Vagina (tissue), 2 donors: Measurements from ENCODE around the gene APBB1IP. TPM values are rescaled to one million over a fixed set of nuclear protein-coding genes. Genes with fewer than 3 reads are reported as not detected.

Source experiments
- DNase-seq, 2 donors: peaks; one replicate each; pipeline ENCODE4 v3.0.0-alpha.2; 2017; ENCODE audit errors: extremely low spot score in 2 of 2
- H3K27ac ChIP-seq: fragments of 200-600 bp; sonication (generic); one replicate; pipeline ENCODE4 v1.5.1; 2019
- H3K27me3 ChIP-seq: fragments of 200-600 bp; sonication (generic); one replicate; pipeline ENCODE4 v1.5.1; 2019
- H3K36me3 ChIP-seq, 2 donors: fragments of 200-600 bp; sonication (generic); one replicate each; pipeline ENCODE4 v1.5.1; 2017 to 2019
- H3K4me1 ChIP-seq: fragments of 200-600 bp; sonication (generic); one replicate; pipeline ENCODE4 v1.5.1; 2019
- H3K4me3 ChIP-seq, 2 donors: fragments of 200-600 bp; sonication (generic); 1 replicate in 1 of 2; 2 replicates in 1 of 2; pipeline ENCODE4 v1.5.1; 2016 to 2019
- H3K9me3 ChIP-seq: fragments of 200-600 bp; sonication (generic); one replicate; pipeline ENCODE4 v1.5.1; 2019
- POLR2A ChIP-seq, 2 donors: fragments of 450-650 bp; IDR thresholded peaks; one replicate each; pipeline ENCODE4 v1.6.1; 2017; ENCODE audit warnings: antibody characterized with exemption in 2 of 2, mild to moderate bottlenecking in 2 of 2, moderate library complexity in 2 of 2
- POLR2AphosphoS5 ChIP-seq, 2 donors: sonication (generic); formaldehyde crosslinking; IDR thresholded peaks; one replicate each; pipeline ENCODE4 v1.9.0; 2017; ENCODE audit warnings: antibody characterized with exemption in 2 of 2, mild to moderate bottlenecking in 2 of 2, low read depth in 1 of 2; ENCODE audit not compliant: insufficient read depth in 1 of 2
- intact Hi-C: fragments of 100-400 bp; cut with DNase I; formaldehyde crosslinking; loops from one replicate; pipeline ENCODE4 v1.15.1; 2023
- total RNA-seq: library from RNA; depleted of rRNA; stranded (reverse); fragments of >200 nt; gene quantifications from one replicate; pipeline ENCODE4 v1.2.3, GENCODE V29; 2016
- TF ChIP-seq, protein P1 (sequence below), 3 experiments: fragments of 450-650 bp in 2 of 3; fragments of 200-600 bp in 1 of 3; sonication (generic) in 1 of 3; IDR thresholded peaks; one replicate each; pipeline ENCODE4 v1.5.1; 2017 to 2019; ENCODE audit warnings: antibody characterized with exemption in 3 of 3, mild to moderate bottlenecking in 2 of 3, moderate library complexity in 2 of 3

The APBB1IP gene
- total RNA-seq, 1 donor from 2014 or later = 7.4 TPM

DNA sequence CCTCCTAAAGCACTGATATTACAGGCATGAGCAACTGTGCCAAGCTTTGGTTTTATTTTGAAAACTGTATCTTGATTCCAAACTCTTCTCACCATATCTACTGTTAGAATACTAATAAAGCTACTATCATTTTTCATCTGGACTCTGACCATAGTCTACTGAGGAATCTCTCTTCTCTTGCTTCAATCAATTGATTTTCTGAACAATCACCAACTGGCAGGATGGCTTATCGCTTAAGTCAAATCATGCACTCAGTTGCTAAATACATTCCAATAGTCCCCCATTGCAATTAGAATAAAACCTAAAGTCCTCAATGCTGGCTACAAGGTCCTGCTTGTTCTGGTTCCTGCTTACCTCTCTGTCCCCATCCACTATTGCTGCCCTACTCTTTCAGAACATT lies 2.3 kb upstream of the APBB1IP start:
- TF ChIP-seq POLR2AphosphoS5 (IDR thresholded peaks at IDR 0.05; ENCODE audit: insufficient read depth in 1 of 2, low read depth in 1 of 2) = no peak
- TF ChIP-seq, protein P1, sequence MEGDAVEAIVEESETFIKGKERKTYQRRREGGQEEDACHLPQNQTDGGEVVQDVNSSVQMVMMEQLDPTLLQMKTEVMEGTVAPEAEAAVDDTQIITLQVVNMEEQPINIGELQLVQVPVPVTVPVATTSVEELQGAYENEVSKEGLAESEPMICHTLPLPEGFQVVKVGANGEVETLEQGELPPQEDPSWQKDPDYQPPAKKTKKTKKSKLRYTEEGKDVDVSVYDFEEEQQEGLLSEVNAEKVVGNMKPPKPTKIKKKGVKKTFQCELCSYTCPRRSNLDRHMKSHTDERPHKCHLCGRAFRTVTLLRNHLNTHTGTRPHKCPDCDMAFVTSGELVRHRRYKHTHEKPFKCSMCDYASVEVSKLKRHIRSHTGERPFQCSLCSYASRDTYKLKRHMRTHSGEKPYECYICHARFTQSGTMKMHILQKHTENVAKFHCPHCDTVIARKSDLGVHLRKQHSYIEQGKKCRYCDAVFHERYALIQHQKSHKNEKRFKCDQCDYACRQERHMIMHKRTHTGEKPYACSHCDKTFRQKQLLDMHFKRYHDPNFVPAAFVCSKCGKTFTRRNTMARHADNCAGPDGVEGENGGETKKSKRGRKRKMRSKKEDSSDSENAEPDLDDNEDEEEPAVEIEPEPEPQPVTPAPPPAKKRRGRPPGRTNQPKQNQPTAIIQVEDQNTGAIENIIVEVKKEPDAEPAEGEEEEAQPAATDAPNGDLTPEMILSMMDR (IDR thresholded peaks at IDR 0.05) = no peak
- TF ChIP-seq POLR2A (IDR thresholded peaks at IDR 0.05) = no peak
- H3K4me1 ChIP-seq = no peaks in the 10 kb centered on the region
- DNase-seq = no peak
- no peak overlapping the region for H3K4me3 ChIP-seq
- no peaks in the 10 kb centered on the region for H3K36me3 ChIP-seq
- no peak overlapping the region for H3K27ac ChIP-seq
- intact Hi-C loops = no loop called here
- H3K27me3 ChIP-seq = no peaks in the 10 kb centered on the region
- no peaks in the 10 kb centered on the region for H3K9me3 ChIP-seq

DNA sequence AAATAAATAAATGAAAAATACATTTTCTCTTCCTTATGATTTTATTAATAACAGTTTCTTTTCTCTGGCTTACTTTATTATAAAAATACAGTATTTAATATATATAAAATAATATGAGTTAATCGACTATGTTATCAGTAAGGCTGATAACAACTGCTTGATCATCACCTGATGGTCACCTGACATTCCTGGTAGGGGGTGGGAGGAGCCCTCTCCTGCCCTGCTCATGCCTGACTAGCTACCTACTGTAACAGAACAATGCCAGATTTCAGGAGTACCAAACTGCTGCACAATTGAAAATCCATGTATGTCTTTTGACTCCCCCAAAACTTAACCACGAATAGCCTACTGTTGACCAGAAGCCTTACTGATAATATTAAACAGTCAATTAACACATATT lies 1.3 kb upstream of the APBB1IP start:
- Histone ChIP-seq H3K27me3 (no peaks in the 10 kb centered on the region), H3K27ac (no peak overlapping the region), H3K4me1 (no peaks in the 10 kb centered on the region), H3K36me3 (no peaks in the 10 kb centered on the region), H3K4me3 (no peak overlapping the region), H3K9me3 (no peaks in the 10 kb centered on the region)
- TF ChIP-seq POLR2A (IDR thresholded peaks at IDR 0.05) (no peak), POLR2AphosphoS5 (IDR thresholded peaks at IDR 0.05; ENCODE audit: insufficient read depth in 1 of 2, low read depth in 1 of 2) (no peak)
- TF ChIP-seq, protein P1 (IDR thresholded peaks at IDR 0.05) = no peak
- DNase-seq = no peak
- intact Hi-C loops = no loop called here

DNA sequence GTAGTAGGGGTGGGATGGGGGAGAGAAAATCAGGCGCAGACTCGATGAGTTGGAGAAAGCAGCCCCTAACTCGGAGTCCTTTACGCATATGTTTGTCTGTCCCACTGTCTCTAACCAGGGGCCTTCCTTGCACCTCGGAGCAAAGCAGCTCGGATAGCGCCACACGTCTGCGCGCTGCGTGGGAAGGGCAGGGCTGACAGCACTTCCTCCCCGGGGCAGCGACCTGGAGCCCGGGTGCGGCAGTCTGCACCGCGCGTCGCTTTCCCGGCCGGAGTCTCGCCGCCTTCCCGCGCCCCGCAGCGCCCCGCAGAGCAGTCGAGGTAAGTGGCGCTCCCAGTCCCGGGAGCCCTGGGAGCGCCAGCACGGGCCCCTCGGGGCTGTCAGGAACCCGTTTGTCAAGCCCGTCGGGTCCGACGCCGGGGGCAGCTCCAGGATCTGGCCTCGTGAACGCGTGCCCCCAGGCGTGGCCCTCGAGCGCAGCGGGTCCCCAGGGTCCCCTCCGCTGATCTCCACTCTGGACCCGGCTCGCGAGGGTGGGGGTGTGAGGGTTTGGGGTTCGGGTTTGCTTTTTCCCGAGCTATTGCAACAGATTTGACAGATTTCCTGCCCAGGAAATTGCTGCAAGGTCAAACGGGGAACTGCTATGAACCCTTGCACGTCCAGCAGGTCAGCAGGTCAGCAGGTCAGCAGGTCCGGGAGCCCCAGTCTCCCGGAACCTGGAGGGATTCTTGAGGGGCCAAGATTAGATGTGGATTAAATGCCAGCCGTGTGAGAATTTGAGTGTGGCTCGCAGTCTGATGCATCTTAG lies 597 bp downstream of the APBB1IP start:
- Histone ChIP-seq H3K9me3 (no peaks in the 10 kb centered on the region), H3K36me3 (no peaks in the 10 kb centered on the region), H3K27me3 (no peaks in the 10 kb centered on the region), H3K4me1 (no peaks in the 10 kb centered on the region), H3K4me3 (peak overlapping the region; percentile 40 to 46), H3K27ac (peak overlapping the region; percentile 74)
- intact Hi-C loops = no loop called here
- TF ChIP-seq POLR2A (IDR thresholded peaks at IDR 0.05) (no peak), POLR2AphosphoS5 (IDR thresholded peaks at IDR 0.05; ENCODE audit: insufficient read depth in 1 of 2, low read depth in 1 of 2) (no peak)
- TF ChIP-seq, protein P1 (IDR thresholded peaks at IDR 0.05) = no peak
- DNase-seq = no peak

DNA sequence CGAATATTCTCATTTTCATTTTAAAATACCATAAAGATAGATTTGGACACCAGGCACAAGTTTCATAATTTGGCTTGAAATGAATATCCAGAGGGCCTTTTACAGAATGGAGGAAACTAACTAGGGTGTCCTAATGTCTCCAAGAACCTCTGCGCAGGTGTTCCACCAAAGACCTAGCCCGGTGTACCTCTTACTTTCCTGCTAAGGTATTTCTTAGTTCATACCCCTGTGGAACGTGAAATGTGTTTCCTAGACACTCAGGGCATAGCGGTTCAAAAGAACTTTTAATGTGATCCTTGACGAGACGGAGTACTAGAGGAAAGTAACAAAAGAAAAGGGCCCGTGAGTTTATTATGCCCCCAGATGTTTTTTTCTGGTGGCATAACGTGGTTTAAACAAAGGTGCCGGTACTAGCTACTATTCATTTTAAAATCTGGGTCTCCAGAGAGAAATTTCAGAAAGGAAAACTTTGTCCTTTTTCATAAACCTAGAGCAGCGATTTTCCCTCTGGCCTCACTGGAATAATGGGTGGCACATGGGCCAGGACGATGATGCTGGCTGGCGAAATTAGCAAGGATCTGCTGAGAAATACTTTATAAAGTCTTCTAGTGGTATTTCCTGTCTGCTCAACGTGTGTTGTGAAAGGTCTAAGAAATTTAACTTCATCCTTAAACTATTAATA lies 1.4 kb downstream of the APBB1IP start:
- Histone ChIP-seq H3K36me3 (no peaks in the 10 kb centered on the region), H3K4me3 (peak overlapping the region in 1 of 2 donors; percentile 46), H3K9me3 (no peaks in the 10 kb centered on the region), H3K4me1 (no peaks in the 10 kb centered on the region), H3K27ac (peak overlapping the region; percentile 74), H3K27me3 (no peaks in the 10 kb centered on the region)
- TF ChIP-seq, protein P1 (IDR thresholded peaks at IDR 0.05) = no peak
- TF ChIP-seq POLR2AphosphoS5 (IDR thresholded peaks at IDR 0.05; ENCODE audit: insufficient read depth in 1 of 2, low read depth in 1 of 2) (no peak), POLR2A (IDR thresholded peaks at IDR 0.05) (no peak)
- no peak for DNase-seq
- intact Hi-C loops = no loop called here

DNA sequence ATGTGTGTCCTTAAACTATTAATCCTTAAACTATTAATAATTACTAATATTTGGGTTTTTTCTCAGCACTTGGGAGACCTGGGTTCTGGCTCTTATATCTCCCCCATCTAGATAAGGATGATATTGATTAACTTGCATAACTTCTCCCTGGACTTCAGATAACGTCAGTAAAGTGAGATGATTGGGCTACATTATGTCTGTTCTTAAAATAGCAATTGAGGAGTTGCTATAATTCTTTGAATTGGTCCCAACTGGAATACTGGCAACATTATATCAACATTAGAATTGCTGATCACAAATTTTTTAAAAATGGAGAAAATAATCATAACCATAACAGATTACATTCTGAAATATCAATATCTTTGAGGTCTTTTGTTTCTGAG lies 1.9 kb downstream of the APBB1IP start:
- DNase-seq = no peak
- Histone ChIP-seq H3K4me3 (peak overlapping the region in 1 of 2 donors; percentile 46), H3K36me3 (no peaks in the 10 kb centered on the region), H3K27me3 (no peaks in the 10 kb centered on the region), H3K4me1 (no peaks in the 10 kb centered on the region), H3K27ac (no peak overlapping the region), H3K9me3 (no peaks in the 10 kb centered on the region)
- TF ChIP-seq POLR2AphosphoS5 (IDR thresholded peaks at IDR 0.05; ENCODE audit: insufficient read depth in 1 of 2, low read depth in 1 of 2) (no peak), POLR2A (IDR thresholded peaks at IDR 0.05) (no peak)
- TF ChIP-seq, protein P1 (IDR thresholded peaks at IDR 0.05) = no peak
- intact Hi-C loops = no loop called here
